PC-9 (cell line): ENCODE measurements around the gene DDX41.

ENCODE experiments used
- EZH2 ChIP-seq: fragments of 200-600 bp; sonication (generic); IDR thresholded peaks from 2 replicates; pipeline ENCODE4 v1.8.0; 2017; ENCODE audit warnings: antibody characterized with exemption, low read depth
- TF ChIP-seq, protein P1 (sequence below): fragments of 200-600 bp; sonication (generic); conservative IDR thresholded peaks from 2 replicates; pipeline ENCODE4 v1.6.1; 2017; ENCODE audit warnings: mixed run types, antibody characterized with exemption, mild to moderate bottlenecking, moderate library complexity

DNA sequence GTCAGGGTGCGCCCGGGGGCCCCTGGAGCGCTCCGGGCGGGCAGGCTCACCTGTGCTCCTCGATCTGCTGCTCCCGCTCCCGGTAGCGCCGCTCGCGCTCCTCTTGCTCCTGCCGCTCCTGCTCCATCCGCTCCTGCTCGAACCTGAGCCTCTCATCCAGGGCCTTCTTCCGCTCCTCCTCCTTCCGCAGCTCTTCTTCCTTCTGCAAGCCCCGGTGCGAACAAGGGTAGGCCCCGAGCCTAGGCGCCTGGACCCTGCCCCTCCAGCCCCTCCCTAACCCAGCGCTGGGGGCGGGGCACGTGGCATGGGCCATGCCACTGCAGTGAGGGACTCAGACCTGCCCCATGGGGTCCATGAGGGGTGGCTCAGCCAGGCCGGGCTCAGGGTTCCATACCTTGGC, 49.9 kb downstream of the DDX41 start:
- TF ChIP-seq, protein P1, sequence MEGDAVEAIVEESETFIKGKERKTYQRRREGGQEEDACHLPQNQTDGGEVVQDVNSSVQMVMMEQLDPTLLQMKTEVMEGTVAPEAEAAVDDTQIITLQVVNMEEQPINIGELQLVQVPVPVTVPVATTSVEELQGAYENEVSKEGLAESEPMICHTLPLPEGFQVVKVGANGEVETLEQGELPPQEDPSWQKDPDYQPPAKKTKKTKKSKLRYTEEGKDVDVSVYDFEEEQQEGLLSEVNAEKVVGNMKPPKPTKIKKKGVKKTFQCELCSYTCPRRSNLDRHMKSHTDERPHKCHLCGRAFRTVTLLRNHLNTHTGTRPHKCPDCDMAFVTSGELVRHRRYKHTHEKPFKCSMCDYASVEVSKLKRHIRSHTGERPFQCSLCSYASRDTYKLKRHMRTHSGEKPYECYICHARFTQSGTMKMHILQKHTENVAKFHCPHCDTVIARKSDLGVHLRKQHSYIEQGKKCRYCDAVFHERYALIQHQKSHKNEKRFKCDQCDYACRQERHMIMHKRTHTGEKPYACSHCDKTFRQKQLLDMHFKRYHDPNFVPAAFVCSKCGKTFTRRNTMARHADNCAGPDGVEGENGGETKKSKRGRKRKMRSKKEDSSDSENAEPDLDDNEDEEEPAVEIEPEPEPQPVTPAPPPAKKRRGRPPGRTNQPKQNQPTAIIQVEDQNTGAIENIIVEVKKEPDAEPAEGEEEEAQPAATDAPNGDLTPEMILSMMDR = no peak
- no peak for TF ChIP-seq EZH2
